Esophagus muscularis mucosa (tissue), 4 donors: ENCODE results near the gene FLNC.

ENCODE experiments used
- EP300 ChIP-seq: sonication (generic); formaldehyde crosslinking; IDR thresholded peaks from one replicate; pipeline ENCODE4 v1.6.1; 2017; ENCODE audit warnings: antibody characterized with exemption
- POLR2A ChIP-seq: fragments of 450-650 bp; IDR thresholded peaks from one replicate; pipeline ENCODE4 v1.6.1; 2017; ENCODE audit warnings: antibody characterized with exemption, moderate library complexity, mild to moderate bottlenecking, low read depth
- POLR2AphosphoS5 ChIP-seq, 2 donors: sonication (generic); formaldehyde crosslinking; IDR thresholded peaks; one replicate each; pipeline ENCODE4 v1.6.1; 2017; ENCODE audit warnings: antibody characterized with exemption in 2 of 2
- TF ChIP-seq, protein P1 (sequence below), 3 experiments: fragments of 200-600 bp in 2 of 3; fragments of 450-650 bp in 1 of 3; sonication (generic) in 2 of 3; IDR thresholded peaks; one replicate each; pipeline ENCODE4 v1.5.1; 2017 to 2019; ENCODE audit warnings: antibody characterized with exemption in 3 of 3, mild to moderate bottlenecking in 2 of 3, moderate library complexity in 1 of 3

DNA sequence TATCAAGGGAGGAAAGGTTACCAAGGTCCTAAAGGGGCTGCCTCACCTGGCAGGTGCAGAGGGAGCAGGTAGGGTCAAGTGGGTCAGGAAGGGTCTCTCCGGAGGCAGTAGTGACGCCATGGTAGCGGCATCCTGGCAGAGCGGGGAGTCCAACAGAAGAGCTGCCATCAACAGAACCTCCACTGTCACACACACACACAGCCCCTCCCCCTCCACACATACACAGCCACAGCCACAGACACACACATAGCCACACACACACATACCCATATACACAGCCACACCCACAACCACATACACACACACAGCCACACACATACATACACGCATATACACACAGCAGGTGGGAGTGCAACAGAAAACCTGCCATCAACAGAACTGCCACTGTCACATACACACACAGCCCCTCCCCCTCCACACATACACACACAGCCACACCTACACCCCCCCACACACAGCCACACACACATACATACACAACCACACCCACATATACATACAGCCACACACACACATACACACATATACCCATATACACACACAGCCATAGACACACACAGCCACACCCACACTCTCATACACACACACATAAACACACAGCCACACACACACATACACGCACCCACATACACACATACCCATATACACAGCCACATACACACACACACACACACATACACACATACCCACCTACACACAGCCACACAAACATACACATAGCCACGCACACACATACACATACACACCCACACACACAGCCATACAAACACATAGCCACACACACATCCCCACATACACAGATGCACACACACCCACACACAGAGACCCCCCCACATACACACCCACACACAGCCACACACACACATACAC is 57.2 kb downstream of the FLNC start:
- TF ChIP-seq POLR2A (no peak), POLR2AphosphoS5 (IDR thresholded peaks at IDR 0.05) (no peak), EP300 (no peak)
- TF ChIP-seq, protein P1, sequence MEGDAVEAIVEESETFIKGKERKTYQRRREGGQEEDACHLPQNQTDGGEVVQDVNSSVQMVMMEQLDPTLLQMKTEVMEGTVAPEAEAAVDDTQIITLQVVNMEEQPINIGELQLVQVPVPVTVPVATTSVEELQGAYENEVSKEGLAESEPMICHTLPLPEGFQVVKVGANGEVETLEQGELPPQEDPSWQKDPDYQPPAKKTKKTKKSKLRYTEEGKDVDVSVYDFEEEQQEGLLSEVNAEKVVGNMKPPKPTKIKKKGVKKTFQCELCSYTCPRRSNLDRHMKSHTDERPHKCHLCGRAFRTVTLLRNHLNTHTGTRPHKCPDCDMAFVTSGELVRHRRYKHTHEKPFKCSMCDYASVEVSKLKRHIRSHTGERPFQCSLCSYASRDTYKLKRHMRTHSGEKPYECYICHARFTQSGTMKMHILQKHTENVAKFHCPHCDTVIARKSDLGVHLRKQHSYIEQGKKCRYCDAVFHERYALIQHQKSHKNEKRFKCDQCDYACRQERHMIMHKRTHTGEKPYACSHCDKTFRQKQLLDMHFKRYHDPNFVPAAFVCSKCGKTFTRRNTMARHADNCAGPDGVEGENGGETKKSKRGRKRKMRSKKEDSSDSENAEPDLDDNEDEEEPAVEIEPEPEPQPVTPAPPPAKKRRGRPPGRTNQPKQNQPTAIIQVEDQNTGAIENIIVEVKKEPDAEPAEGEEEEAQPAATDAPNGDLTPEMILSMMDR (IDR thresholded peaks at IDR 0.05) = no peak
